Adrenal gland (tissue), 12 donors: ENCODE measurements around the gene PAPLN. TPM values are rescaled to one million over a fixed set of nuclear protein-coding genes. Genes with fewer than 3 reads are reported as not detected.
A peak's percentile ranks its signal among the peaks of the same experiment; 100 is the strongest.

Experiments used
- DNase-seq, 7 donors: peaks; one replicate each; pipeline ENCODE4 v3.0.0-alpha.2; 2019 to 2020
- H3K27ac ChIP-seq, 5 donors: fragments of 200-600 bp; sonication (generic) in 4 of 5; 1 replicate in 3 of 5; 2 replicates in 2 of 5; pipeline versions ENCODE4 v1.5.1 to v1.8.0; 2016 to 2020; ENCODE audit warnings: mild to moderate bottlenecking in 1 of 5
- H3K27me3 ChIP-seq: fragments of 200-600 bp; 2 replicates; pipeline ENCODE4 v1.8.0; 2021
- H3K36me3 ChIP-seq, 2 donors: fragments of 200-600 bp; replicated peaks in 1 of 2; 1 replicate in 1 of 2; 2 replicates in 1 of 2; pipeline versions ENCODE4 v1.5.1 to v1.8.0; 2018 to 2022
- H3K4me1 ChIP-seq, 2 donors: fragments of 200-600 bp; replicated peaks in 1 of 2; 1 replicate in 1 of 2; 2 replicates in 1 of 2; pipeline versions ENCODE4 v1.5.1 to v1.8.0; 2018 to 2021
- H3K4me3 ChIP-seq, 4 donors: fragments of 200-600 bp; sonication (generic) in 3 of 4; one replicate each; pipeline ENCODE4 v1.5.1; 2016 to 2018
- H3K9me3 ChIP-seq, 3 donors: fragments of 200-600 bp; sonication (generic) in 1 of 3; replicated peaks in 1 of 3; 1 replicate in 2 of 3; 2 replicates in 1 of 3; pipeline versions ENCODE4 v1.5.1 to v1.8.0; 2016 to 2021
- CTCF ChIP-seq, 6 experiments: fragments of 450-650 bp in 4 of 6; fragments of 200-600 bp in 2 of 6; sonication (generic) in 1 of 6; IDR thresholded peaks; 1 replicate in 5 of 6; 2 replicates in 1 of 6; pipeline versions ENCODE4 v1.5.1 to v1.8.0; 2016 to 2021; ENCODE audit warnings: antibody characterized with exemption in 6 of 6, mild to moderate bottlenecking in 2 of 6, moderate library complexity in 1 of 6
- POLR2A ChIP-seq, 2 donors: fragments of 450-650 bp; IDR thresholded peaks; one replicate each; pipeline ENCODE4 v1.6.1; 2017; ENCODE audit warnings: antibody characterized with exemption in 2 of 2, mild to moderate bottlenecking in 2 of 2, moderate library complexity in 1 of 2
- WGBS, 4 donors: extraction: QIAGEN DNeasy Blood & Tissue Kit in 2 of 4; methylation state at CpG; one replicate each; pipeline versions ENCODE4 v1.1.5 to v1.1.7; 2013 to 2017; 5-methylcytosine and 5-hydroxymethylcytosine counted together
- intact Hi-C, 2 donors: fragments of 100-400 bp; cut with DNase I; formaldehyde crosslinking; loops; one replicate each; pipeline versions ENCODE4 v1.14.1 to v1.15.0; 2022 to 2023
- polyA plus RNA-seq, 3 donors: library from polyadenylated mRNA; stranded (reverse); fragments of 200-250 nt in 2 of 3; fragments of 350-450 nt in 1 of 3; fragmentation: Illumina TruSeq in 1 of 3; extraction: RNeasy Lipid Tissue Mini Kit (QIAGEN cat#74804) in 1 of 3; gene quantifications; one replicate each; pipeline ENCODE4 v1.2.3, GENCODE V29; 2013 to 2014
- total RNA-seq, 9 donors: library from RNA; depleted of rRNA in 4 of 9; stranded (reverse); fragments of >200 nt in 4 of 9; fragments of 120-200 nt in 1 of 9; fragmentation: NEBNext Ultra II Directional in 1 of 9; extraction: Animal tissue kit (Norgen Biotek cat#: 25700) in 1 of 9; gene quantifications; one replicate each; pipeline versions ENCODE4 v1.1.0 to v1.2.4, GENCODE V29; 2013 to 2023
- donor health status: healthy with polysubstance abuse.
- donor health status: Bipolar disorder and iron deficiency.
- donor health status: DM: yes; HTN: yes; CAD: no.
- donor health status: DM: no; HTN: no; CAD: no.
- donor health status: DM: no; HTN: no; CAD: no.
- donor health status: DM: yes; HTN: yes; CAD: no.

Gene PAPLN
- total and polyA plus RNA-seq, 12 donors: 4.2 to 33.6 (median 12.5) TPM

GRCh38 chr14:73221945-73222344, 15.4 kb upstream of the PAPLN start:
- H3K27ac ChIP-seq: no peak overlapping the region
- H3K9me3 ChIP-seq: no peaks in the 10 kb centered on the region
- no peak for DNase-seq
- 75 to 89% (median 80%) methylated on average over 2 of the region's 2 CpGs for WGBS, 4 donors
- no peaks in the 10 kb centered on the region for H3K27me3 ChIP-seq
- TF ChIP-seq POLR2A (IDR thresholded peaks at IDR 0.05): no peak
- TF ChIP-seq CTCF (IDR thresholded peaks at IDR 0.05): no peak
- H3K4me1 ChIP-seq: no peaks in the 10 kb centered on the region
- intact Hi-C loops: no loop called here
- H3K36me3 ChIP-seq: peaks cover 0 to 43% of the 10 kb centered on the region in 2 donors
- H3K4me3 ChIP-seq: no peak overlapping the region

GRCh38 chr14:73223049-73223448, 14.3 kb upstream of the PAPLN start:
- H3K9me3 ChIP-seq: no peaks in the 10 kb centered on the region
- intact Hi-C loops: no loop called here
- H3K4me1 ChIP-seq: peaks cover 0 to 3% of the 10 kb centered on the region in 2 donors
- TF ChIP-seq POLR2A (IDR thresholded peaks at IDR 0.05): no peak
- no peak for TF ChIP-seq CTCF (IDR thresholded peaks at IDR 0.05)
- no peak overlapping the region for H3K27ac ChIP-seq
- WGBS, 4 donors: 68 to 70% (median 69%) methylated on average over 5 of the region's 5 CpGs
- H3K27me3 ChIP-seq: no peaks in the 10 kb centered on the region
- H3K36me3 ChIP-seq: peaks cover 0 to 32% of the 10 kb centered on the region in 2 donors
- no peak overlapping the region for H3K4me3 ChIP-seq
- no peak for DNase-seq

- H3K36me3 ChIP-seq: peaks cover 0 to 12% of the 10 kb centered on the region in 2 donors
- WGBS, 4 donors: 86 to 95% (median 88%) methylated on average over 4 of the region's 4 CpGs
- TF ChIP-seq CTCF (IDR thresholded peaks at IDR 0.05) (no peak), POLR2A (IDR thresholded peaks at IDR 0.05) (no peak)
- no peak overlapping the region for H3K4me3 ChIP-seq
- H3K4me1 ChIP-seq: peaks cover 4 to 12% of the 10 kb centered on the region in 2 donors
- intact Hi-C loops: no loop called here
- H3K27me3 ChIP-seq: no peaks in the 10 kb centered on the region
- H3K9me3 ChIP-seq: no peaks in the 10 kb centered on the region
- no peak for DNase-seq
- no peak overlapping the region for H3K27ac ChIP-seq
These were observed 11.8 kb upstream of the PAPLN start for GRCh38 chr14:73225496-73225895.

- no peak overlapping the region for H3K4me3 ChIP-seq
These were observed 9.2 kb upstream of the PAPLN start for GRCh38 chr14:73227812-73228781.

More at GRCh38 chr14:73227812-73228781, 9.2 kb upstream of the PAPLN start:
- 51 to 59% (median 53%) methylated on average over 23 to 25 of the region's 25 CpGs for WGBS, 4 donors
- peak in 6 of 7 donors; percentile 50 to 67 (median 64) for DNase-seq
- no peak for TF ChIP-seq CTCF (IDR thresholded peaks at IDR 0.05)
- no peak for TF ChIP-seq POLR2A (IDR thresholded peaks at IDR 0.05)
- intact Hi-C loops: no loop called here
- Histone ChIP-seq H3K9me3 (no peaks in the 10 kb centered on the region), H3K27me3 (no peaks in the 10 kb centered on the region), H3K4me1 (peaks cover 4 to 12% of the 10 kb centered on the region in 2 donors), H3K36me3 (no peaks in the 10 kb centered on the region), H3K27ac (peak overlapping the region in 1 of 5 donors; percentile 55)
